ENCODE results near the gene COL4A2.
"Not testable (repeated sequence)": the region's sequence is repeated elsewhere in the genome, so short reads cannot be mapped to it uniquely, and the experiment has no call there.

The COL4A2 gene

DNA sequence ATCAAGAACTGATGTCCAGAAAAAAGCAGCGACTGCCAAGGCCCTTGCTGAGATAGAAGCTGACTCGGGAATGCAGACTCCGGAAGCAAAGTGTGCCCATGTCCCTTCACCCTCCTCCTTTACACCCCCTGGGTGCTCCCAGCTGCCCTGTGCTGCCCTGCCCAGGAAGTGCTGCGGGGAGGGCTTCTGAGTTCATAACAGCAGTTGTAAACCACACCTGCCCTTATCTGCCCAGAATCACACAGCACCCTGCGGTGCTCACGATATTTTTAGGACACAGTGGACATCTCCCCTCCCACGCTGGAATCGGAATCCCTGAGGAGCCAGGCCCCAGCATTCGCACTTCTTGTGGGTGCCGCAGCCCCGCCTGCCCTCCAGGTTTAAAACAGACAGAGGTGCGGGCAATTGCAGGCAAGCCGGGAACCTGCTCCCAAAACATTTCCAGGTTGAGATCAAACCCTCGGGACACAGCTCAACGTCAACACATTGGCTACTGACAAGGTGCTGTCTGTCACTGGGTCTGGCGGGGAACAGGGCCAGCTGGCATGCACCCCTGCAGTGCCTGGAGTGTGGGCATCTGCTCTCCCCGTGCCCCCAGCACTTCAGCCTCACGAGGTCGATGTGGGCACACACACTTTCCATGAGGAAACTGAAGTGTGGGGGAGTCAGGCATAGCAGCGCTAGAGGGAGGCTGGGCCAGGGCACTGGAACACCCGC, 217.6 kb downstream of the COL4A2 start:
- no peak for DNase-seq (ENCODE audit: low read depth in 4 of 4, low spot score in 1 of 4)

DNA sequence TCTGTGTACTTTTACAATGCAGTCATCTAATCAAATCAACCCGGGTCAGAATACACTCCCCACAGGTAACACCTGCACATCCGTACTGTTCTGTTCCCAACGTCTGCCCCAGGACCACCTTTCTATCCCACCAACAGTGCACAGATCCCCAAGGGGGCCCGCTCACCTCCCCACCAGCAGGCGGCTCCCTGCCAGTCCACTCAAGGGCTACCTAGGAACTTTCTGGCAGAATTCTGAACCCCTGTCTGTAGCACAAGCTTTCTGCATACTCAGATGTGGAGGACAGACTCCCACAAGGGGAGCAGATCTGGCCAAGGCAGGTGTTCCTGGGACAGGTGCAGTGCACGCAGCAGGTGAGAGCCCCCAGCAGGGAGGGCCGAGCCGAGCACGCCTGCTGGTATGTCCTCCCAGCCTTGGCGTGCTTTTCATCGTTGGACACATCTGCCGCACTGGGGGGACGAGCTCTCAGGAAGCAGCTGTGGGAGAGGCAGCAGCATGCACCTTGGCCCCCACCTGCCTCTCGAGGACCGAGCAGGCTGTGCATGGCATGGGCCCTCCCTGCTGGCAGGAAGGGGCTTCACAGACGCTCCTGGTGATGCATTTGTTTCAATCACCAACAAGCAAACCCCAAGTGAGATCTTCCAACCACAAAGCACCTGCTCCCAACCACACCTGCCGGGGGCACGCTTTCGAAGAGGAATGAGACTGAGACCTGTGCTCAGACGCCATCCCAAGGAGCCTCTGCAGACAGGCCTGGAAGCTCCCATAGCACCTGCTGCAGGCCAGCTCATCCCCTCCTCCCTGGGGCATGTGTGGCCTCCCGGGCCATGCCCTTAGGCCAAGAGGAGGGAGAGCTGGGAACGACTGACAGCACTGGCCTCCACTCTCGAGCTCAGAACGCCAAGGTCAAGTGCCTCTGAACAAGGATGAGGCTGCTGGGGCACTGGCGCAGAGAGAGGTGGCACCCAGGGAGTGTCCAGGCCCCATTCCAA, 218.5 kb downstream of the COL4A2 start:
- no peak for DNase-seq (ENCODE audit: low read depth in 4 of 4, low spot score in 1 of 4)

DNA sequence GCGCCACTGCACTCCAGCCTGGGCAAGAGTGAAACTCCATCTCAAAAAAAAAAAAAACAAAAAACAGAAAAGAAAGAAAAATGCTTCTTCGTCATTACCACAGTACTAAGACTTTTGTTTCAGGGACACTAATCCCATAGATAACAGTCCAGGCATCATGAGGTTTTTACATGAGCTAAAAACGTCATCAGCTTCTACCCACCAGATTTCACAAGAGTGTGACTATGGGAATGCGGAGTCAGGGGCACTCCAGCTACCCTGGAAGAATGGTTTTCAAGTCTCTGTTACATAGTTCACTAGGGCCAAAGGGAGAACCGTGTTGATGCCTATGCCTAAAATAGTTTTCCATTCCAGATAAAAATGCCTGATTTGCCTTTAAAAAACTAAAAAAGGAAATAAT, 221.3 kb downstream of the COL4A2 start:
- DNase-seq (ENCODE audit: low read depth in 4 of 4, low spot score in 1 of 4): no peak

DNA sequence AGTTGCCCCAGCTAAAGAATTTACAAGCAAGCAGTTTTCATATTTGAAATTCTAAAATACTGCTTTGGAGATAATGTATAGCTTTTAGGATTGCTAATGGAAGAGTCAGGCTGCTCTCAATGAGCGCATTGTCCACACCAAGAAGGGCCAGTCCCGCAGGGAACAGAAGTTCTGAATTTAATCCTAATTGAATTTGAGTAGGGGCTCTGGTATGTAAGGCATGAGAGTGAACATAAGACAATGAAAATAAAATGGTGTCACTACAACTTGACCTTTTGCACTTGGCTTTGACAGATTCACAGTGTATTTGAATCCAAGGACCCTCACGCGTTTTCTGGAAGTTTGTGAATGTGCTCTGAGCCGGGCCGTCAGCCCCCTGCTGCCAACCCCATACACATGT, 221.8 kb downstream of the COL4A2 start:
- DNase-seq (ENCODE audit: low read depth in 4 of 4, low spot score in 1 of 4): no peak

DNA sequence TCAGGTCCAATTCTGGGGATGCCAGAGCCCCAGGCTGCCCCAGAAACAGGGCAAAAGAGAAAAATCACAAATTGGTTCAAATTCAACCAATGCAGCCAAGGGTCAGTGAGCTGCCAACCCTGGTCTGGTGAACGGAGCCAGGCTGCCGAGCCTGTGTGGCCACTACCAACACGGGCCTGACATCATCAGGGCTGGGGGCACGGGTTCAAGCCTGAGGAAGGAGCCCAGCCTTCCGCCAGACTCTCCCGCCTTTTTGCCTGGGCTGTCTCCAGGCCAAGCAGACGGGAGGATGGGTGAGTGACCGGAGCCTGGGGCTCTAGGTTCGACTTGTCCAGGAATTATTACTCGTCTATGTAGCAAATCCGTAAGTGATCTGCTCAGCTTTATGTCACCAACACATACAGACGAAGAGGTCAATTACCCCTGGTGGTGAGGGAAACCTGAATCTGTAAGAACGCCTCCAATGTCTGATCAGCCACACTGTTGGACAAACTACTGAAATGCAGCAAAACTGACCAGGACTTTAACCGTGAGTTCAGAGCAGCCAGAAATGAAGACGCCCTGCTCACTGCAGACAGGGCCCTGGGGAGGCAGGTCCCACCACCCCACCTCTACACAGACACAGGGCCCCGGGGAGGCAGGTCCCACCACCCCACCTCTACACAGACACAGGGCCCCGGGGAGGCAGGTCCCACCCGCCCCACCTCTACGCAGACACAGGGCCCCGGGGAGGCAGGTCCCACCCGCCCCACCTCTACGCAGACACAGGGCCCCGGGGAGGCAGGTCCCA, 222.6 kb downstream of the COL4A2 start:
- no peak for DNase-seq (ENCODE audit: low read depth in 4 of 4, low spot score in 1 of 4)

DNA sequence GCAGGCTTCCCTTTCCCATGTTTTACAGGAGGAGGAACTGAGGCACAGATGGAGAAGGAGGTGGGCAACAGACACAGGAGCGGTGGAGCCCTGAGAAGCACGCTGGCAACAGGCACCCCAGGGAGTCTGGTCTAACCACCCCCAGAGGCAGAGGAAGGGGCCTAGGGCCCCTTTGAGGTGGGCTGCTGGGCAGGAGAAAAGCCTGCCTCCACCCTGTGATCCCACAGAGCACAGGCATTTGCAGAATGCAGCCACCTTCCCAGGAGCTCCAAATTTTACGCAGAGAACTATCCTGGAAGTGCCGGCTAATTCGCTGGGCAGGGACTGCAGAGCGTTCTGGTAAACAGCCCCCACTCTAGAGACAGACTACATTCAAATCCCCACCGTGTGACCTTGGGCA, 224.0 kb downstream of the COL4A2 start:
- no peak for DNase-seq (ENCODE audit: low read depth in 4 of 4, low spot score in 1 of 4)

DNA sequence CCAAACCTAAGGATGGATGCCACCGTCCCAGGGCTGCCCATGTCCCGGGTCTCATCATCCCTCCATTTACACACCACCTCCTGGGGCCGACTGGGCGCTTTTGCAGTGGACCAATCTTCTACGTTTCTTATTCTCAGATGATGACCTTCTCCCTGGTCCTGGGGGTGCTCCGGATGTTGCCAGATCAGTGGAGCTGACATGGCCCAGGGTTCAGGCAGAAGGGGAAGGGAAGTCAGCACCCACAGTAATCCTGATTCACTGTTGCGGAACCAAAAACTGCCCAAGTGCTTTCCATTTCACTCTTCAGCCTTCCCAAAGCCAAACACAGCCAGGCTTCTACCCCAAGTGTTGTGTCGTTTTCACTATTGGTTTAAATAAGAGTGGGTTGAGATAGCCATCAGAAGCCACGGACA, 224.6 kb downstream of the COL4A2 start:
- no peak for DNase-seq (ENCODE audit: low read depth in 4 of 4, low spot score in 1 of 4)

DNA sequence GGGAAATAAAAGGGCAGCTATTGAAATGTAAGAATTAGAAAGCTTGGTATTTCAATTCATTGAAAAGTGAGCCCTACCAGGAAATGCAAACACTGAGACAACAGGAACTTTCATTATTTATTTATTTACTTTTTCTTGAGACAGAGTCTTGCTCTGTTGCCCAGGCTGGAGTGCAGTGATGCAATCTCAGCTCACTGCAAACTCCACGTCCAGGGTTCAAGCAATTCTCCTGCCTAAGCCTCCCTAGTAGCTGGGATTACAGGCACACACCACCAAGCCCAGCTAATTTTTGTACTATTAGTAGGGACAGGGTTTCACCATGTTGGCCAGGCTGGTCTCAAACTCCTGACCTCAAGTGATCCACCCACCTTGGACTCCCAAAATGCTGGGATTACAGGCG, 225.2 kb downstream of the COL4A2 start:
- not testable (repeated sequence) for DNase-seq (ENCODE audit: low read depth in 4 of 4, low spot score in 1 of 4)

DNA sequence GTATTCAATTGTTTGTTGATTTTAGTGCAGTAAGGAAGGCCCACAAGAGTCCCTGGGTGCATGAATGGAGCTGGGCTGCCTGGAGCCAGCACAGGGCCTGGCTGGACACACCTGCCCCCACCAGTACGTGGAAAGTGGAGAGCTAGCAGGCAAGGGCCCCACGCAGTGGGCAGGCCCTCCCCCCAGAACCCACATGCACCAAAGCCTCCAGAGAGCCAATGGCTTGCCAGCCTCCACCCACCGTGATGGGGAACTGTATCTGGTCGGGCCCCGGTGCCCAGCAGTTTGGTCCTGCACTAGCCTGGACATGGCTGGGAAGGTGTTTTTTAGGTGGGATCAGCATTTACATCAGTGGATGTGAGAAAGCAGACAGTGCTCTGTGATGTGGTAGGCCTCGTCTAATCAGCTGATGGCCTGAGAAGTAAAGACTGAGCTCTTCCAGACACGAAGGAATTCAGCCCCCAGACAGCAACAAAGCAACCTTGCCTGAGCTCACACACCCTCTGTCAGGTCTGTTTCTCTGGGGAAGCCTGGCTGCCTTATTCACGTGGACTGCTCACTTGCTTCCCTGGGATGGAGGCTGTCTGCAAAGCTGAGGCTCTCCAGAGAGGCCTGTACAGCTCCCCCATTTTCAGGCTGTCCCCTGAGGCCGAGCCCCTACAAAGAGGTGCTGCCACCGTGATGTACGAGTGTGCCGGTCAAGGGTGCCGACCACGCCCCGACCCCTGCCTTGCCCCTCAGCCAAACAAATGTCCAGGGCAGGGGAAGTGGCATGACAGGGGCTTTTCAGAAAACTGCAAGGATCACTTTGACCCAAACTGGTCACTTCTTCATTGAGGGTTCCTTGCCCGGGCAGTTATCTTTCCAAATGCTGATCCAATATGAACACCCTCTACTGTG, 226.9 kb downstream of the COL4A2 start:
- no peak for DNase-seq (ENCODE audit: low read depth in 4 of 4, low spot score in 1 of 4)

DNA sequence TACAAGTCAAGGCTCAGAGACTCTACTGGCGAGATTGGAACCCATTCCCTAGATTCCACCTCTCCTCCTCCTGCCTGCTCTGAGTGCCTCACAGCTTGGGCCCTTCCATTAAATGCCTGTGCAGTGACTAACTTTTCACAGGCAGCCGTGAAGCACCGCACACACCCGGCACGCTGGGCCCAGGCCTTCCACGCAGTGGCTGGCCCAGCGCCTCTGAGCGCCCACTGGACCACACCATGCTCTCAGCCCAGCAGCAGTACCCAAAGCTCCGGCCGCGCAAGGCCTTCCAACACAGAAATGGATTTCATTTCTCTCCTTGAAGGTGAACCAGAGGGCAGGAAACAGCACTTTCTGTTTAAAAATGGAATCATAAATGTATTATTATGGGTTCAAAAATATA, 228.4 kb downstream of the COL4A2 start:
- DNase-seq (ENCODE audit: low read depth in 4 of 4, low spot score in 1 of 4): no peak

DNA sequence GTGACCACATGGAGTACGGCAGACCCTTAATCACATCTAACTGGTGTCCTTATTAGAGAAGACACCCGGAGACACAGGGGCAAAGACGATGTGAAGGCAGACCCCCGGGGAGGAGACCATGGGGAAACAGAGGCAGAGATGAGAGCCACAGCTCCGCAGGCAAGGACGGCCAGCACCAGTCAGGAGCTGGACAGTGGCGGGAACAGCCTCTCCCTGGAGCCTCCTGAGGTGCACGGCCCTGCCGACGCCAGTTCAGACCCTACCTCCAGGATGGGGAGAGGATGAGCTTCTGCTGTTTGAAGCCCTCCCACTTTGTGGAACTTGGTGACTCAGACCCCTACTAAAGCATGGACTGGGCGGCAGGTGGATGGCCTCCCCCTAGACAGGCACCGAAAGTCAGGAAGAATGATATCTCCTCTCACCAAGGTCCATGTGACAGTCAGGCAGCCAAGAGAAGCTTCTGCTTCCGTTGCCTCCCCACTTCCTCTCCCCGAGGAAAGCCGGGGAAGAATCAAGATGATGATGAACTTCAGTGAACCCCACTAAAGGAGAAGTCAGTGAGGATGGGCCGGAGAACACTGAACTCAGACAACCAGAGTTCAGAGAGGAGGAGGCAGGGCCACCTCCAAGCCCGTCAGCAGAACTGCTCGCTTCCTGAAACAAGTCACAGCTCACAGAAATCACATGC, 229.1 kb downstream of the COL4A2 start:
- no peak for DNase-seq (ENCODE audit: low read depth in 4 of 4, low spot score in 1 of 4)

DNA sequence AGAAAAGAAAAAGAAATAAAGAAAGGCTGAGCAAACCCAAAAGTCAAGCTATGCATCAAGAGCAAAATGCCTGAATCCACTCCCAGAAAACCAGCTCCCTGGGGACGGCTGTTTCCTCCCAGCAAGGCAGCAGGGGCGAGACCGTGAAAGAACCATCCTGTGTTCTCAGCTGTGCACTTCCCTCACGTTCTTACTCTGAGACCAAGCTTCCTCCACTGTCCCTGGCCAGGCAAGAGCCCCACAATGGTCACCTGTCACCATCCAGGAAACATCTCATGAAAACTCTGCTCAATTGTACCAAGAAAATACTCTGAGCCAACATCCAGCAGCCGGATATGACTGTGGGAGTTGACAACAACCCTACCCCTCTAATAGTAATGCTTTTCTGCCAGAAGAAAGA, 231.5 kb downstream of the COL4A2 start:
- DNase-seq (ENCODE audit: low read depth in 4 of 4, low spot score in 1 of 4): no peak

DNA sequence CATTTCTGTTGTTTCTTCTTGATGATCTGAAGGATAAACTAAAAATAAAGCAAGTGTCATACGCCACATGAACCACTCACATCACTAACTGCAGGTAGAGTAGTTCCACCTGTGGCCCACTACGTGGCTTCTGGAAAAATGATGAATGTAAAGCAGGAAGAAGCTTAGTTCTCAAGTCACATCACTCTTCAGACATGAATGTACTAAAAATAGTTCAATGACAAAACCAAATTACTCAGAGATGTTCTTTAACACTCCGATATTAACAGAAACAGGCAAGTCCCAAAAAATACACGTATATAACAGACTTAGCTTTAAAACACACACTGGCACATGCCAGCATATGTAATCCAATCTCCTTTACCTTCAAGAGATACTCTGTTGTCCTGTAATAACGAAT, 232.8 kb downstream of the COL4A2 start:
- DNase-seq (ENCODE audit: low read depth in 4 of 4, low spot score in 1 of 4): no peak

DNA sequence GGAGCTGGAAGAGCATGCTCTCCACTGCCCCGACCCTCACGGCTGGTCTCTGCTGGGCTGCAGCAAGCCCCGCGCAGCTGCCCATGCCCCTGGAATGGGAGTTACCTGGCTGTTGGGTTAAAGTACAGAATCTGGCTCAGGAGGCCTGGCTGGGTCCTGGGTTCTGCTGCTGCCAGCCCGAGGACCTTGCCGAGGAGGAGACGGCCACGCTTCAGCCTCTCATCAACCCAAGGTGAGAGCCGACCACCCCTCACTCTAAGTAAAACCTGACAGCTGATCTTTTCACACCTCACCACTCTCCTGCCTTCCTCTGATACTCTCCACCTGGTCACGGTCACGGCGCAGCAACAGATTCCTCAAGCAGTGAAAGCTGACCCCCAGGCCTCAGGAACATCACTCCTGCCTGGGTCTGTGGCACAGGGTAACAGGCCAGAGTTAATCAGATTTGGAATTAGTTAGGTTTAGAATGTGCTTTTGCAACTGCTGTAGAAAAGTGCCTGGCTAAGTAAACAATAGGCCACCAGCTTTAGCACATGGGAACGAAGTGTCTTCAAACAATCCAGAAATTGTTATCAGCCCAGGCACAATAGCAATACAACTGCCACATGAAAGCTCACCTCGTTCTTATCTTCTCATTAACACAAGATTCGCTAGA, 233.9 kb downstream of the COL4A2 start:
- no peak for DNase-seq (ENCODE audit: low read depth in 4 of 4, low spot score in 1 of 4)

DNA sequence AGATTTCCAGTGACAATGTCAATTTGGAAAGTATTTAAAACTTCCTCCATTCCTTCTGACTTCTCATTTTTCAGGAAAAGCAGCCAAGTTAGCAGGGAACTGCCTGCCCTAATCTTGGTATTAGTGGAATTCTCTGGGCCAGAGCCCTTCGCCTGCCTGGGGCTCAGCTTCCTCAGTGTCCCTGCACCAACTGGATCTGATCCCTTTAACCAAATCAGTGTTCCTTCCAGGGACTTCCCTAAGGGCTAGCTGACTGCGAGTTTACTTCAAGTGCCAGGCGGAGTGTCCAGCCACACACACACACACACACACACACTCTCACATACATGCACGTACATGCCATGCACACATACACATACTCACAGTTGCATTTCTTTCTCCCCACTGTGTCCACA, 234.4 kb downstream of the COL4A2 start:
- DNase-seq (ENCODE audit: low read depth in 4 of 4, low spot score in 1 of 4): no peak

DNA sequence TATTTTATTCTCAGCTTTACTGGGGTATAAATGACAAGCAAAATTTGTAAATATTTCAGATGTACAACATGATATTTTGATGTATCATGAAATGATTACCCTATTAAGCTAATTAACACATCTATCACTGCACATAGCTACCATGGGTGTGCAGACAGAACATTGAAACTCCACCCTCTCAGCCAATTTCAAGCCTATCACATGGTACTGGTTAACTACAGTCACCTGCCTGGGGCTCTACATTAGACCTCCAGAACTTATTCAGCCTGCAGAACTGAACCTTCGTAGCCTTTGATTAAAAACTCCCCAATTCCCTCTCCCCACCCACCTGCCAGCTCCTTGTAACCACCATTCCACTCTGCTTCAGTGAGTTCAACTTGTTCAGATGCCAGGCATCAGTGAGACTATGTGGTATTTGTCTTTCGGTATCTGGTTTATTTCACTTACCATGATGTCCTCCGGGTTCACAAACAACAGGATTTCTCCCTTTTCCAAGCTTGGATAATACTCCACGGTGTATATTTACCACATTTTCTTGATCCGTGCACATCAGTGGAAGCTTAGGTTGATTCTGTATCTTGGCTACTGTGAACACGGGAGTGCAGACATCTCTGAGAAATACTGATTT, 235.2 kb downstream of the COL4A2 start:
- no peak for DNase-seq (ENCODE audit: low read depth in 4 of 4, low spot score in 1 of 4)

DNA sequence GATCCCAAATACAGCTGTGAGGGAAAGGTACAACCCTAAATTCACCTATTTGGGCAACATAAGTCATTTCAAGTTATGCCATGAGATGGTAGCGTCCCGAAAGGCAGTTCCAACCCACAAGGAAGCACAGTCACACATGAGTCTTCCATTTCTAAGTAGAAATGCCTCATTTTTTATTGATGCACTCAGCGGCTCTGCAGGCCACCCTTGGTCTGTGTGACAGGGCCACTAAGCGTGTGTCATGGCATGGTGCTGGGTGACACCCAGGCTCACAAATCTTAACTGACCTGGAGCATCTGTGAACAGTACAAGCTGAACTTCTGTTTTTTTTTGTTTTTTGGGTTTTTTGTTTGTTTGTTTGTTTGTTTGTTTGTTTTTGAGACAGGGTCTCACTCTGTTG, 239.3 kb downstream of the COL4A2 start:
- no peak for DNase-seq (ENCODE audit: low read depth in 4 of 4, low spot score in 1 of 4)

DNA sequence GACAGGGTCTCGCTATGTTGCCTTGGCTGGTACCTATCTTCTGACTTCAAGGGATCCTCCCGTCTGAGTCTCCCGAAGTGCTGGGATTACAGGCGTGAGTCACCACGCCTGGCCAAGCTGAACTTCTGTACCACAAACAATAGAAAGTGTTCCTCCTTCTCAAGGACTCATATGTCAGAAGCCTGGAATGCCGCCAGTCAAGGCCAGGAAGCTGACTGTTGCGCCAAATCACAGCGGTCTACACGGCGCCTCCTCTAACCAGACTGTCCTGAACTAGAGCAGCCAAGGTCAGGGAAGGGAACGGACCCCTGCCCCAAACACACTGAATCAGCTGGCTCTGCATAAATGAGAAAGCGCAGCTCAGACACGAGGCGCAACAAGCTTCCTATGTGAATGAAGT, 239.8 kb downstream of the COL4A2 start:
- no peak for DNase-seq (ENCODE audit: low read depth in 4 of 4, low spot score in 1 of 4)

Measured in stimulated activated CD4-positive, alpha-beta T cell treated with anti-CD3 and anti-CD28 coated beads, Interleukin-1b, Interleukin-23, amount 100 ng/mL, for 24 hours (primary cell).